GM21367 (cell line): ENCODE data around the gene STIP1.
A peak's percentile ranks its signal among the peaks of the same experiment; 100 is the strongest.

Experiments used
- ATAC-seq: cut with Tn5 transposase; IDR thresholded peaks from one replicate; pipeline ENCODE4 v1.9.1; 2021; ENCODE audit not compliant: unreplicated experiment

Gene STIP1

GRCh38 chr11:64248578-64248977 lies 62.6 kb downstream of the STIP1 start:
- ATAC-seq: no peak

- ATAC-seq: no peak
Measured at GRCh38 chr11:64249038-64249437, 63.1 kb downstream of the STIP1 start.

DNA sequence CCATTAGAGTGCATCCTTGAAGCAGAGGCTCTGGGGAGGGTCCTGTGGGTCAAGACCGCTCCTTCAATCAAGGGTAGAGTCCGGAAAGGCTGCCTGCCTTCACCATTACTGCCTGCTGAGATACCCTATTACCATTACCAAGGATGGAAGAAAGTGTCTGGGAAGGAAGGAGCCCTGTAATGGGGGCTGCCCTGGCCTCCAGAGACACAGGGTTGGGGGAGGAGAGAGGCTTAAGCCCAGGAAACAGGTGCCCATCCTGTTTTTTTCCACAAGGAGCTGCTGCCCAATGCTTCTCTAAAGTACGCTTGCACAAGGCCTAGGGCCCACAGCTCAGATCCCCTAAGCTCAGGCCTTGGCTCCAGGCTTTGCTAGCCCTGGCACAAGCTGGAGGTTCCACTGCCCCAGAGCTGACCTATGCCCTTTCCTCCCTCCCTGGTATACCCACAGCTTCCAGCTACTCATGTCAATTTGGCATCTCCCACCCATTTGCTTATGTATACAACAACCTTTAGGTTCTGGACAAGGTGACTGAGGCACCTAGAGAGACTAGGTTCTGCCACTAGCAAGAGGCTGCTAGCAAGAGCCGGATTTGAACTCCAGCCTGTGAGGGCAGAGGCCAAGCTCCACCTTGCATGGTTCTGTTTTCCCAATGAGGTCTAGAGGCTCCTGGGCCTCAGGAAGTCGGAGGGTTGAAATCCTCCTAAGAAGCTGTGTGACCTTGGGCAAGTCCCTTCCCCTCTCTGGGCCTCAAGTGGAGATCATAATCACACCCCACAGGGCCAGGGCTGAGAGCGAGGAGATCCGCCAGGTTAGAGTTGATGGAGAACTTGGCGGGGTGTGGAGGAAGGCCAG lies 63.8 kb downstream of the STIP1 start:
- ATAC-seq: no peak

DNA sequence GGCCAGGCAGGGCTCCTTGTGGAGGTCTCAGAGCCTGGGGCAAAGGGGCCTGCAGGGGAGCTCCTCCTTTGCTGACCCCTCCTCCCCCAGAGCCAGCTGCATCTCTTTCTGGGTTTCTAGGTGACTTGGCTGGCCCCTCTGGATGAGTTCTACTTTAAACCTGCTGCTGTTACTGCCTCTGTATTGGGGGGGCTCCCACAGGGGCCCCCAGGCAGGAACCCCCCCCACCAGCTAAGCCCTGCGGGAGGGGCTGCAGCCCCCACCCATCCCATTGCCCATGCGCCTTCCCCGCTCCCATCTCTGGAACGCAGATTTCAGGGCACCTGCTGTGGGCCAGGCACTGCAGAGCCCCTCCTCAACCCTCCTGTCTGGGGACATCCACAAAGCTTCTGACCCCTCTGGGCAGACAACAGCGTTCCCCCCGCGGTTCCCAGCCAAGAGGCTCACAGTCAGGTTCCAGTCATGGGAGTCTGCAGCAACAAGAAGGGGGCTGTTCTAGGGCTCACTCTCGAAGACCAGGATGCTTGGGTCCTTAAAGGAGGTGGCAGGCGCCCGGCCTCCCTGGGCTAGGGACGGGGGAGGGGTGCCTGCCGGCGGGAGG lies 64.5 kb downstream of the STIP1 start:
- no peak for ATAC-seq

GRCh38 chr11:64251016-64251752 lies 65.2 kb downstream of the STIP1 start, which contains the start of gene PLCB3:
TSS of gene PLCB3 (plus strand) at chr11:64251530. CDS start at chr11:64251650, 120 bp downstream.
- ATAC-seq: peak; percentile 29

DNA sequence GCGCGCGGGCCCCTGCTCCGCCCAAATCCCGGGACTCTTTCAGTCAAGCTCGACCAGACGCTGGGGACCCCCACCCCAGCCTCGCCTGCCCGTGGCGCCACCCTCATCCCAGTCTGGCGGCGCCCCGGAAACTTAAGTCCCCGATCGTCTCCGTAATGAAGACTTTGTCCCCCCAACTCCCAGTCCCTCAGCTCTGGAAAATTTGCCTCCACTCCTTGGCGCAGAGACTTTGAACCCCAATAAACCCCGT lies 65.7 kb downstream of the STIP1 start:
- ATAC-seq: no peak

- ATAC-seq: no peak
Measured at GRCh38 chr11:64252003-64252872, 66.3 kb downstream of the STIP1 start.

GRCh38 chr11:64253043-64253442 lies 67.1 kb downstream of the STIP1 start:
- no peak for ATAC-seq

- no peak for ATAC-seq
Measured at GRCh38 chr11:64253481-64253880, 67.5 kb downstream of the STIP1 start.
